HepG2 (cell line): ENCODE results near the gene IFT122.

ENCODE experiments used
- CTCF ChIP-seq: sonication (generic); formaldehyde crosslinking; IDR thresholded peaks from 2 replicates; pipeline ENCODE4 v1.5.0; 2020; ENCODE audit warnings: mild to moderate bottlenecking, missing genetic modification reagents, moderate library complexity
- E2F5 ChIP-seq: sonication (generic); formaldehyde crosslinking; conservative IDR thresholded peaks from 2 replicates; pipeline ENCODE4 v1.4.0; 2020; ENCODE audit warnings: missing genetic modification reagents
- RAD21 ChIP-seq: fragments of 450-650 bp; formaldehyde crosslinking; IDR thresholded peaks from 2 replicates; pipeline ENCODE4 v1.5.0; 2020; ENCODE audit warnings: mild to moderate bottlenecking
- TCF7 ChIP-seq: sonication (generic); IDR thresholded peaks from 2 replicates; pipeline ENCODE4 v1.6.1; 2016; ENCODE audit warnings: antibody characterized with exemption, low read depth

- TF ChIP-seq TCF7 = no peak
- TF ChIP-seq RAD21 (CRISPR knock-in tag) = no peak
- TF ChIP-seq E2F5 = no peak
- no peak for TF ChIP-seq CTCF (CRISPR knock-in tag)
These were observed 37.8 kb upstream of the IFT122 start for GRCh38 chr3:129402210-129402609.
